ENCODE results near the gene MAPKAPK5. TPM values are rescaled to one million over a fixed set of nuclear protein-coding genes. Genes with fewer than 3 reads are reported as not detected.

The MAPKAPK5 gene
- total RNA-seq, 3 donors from 2014 or later, result 38.2 to 59.7 (median 40.0) TPM

DNA sequence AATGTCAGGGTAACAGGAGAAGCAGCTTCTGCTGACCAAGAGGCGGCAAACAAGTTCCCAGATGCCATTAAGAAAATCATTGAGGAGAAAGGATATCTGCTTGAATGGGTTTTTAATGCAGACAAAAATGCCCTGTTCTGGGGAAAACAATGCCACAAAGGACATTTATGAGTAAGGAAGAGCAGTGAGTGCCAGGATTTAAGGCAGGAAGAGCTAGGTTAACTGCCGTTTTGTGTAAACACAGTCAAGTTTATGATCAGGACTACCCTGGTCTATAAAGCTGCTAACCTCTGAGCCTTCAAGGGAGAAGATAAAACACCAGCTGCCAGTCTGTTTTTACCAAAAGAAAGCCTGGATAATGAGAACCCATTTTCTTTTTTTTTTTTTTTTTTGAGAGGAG is 8.5 kb downstream of the MAPKAPK5 start:
- Histone ChIP-seq H3K4me3 (no peak overlapping the region), H3K27me3 (no peaks in the 10 kb centered on the region), H3K4me1 (no peaks in the 10 kb centered on the region), H3K36me3 (no peaks in the 10 kb centered on the region), H3K9me3 (peaks cover 0 to 9% of the 10 kb centered on the region in 2 donors), H3K27ac (no peak overlapping the region)
- intact Hi-C loops (cut with DNase I; ENCODE audit: low total_unique reads), result no loop called here
- TF ChIP-seq POLR2A (IDR thresholded peaks at IDR 0.05) (no peak), POLR2AphosphoS5 (IDR thresholded peaks at IDR 0.05) (no peak)
- TF ChIP-seq, protein P1, sequence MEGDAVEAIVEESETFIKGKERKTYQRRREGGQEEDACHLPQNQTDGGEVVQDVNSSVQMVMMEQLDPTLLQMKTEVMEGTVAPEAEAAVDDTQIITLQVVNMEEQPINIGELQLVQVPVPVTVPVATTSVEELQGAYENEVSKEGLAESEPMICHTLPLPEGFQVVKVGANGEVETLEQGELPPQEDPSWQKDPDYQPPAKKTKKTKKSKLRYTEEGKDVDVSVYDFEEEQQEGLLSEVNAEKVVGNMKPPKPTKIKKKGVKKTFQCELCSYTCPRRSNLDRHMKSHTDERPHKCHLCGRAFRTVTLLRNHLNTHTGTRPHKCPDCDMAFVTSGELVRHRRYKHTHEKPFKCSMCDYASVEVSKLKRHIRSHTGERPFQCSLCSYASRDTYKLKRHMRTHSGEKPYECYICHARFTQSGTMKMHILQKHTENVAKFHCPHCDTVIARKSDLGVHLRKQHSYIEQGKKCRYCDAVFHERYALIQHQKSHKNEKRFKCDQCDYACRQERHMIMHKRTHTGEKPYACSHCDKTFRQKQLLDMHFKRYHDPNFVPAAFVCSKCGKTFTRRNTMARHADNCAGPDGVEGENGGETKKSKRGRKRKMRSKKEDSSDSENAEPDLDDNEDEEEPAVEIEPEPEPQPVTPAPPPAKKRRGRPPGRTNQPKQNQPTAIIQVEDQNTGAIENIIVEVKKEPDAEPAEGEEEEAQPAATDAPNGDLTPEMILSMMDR (IDR thresholded peaks at IDR 0.05), result no peak
- DNase-seq (ENCODE audit: low spot score in 2 of 2), result no peak

DNA sequence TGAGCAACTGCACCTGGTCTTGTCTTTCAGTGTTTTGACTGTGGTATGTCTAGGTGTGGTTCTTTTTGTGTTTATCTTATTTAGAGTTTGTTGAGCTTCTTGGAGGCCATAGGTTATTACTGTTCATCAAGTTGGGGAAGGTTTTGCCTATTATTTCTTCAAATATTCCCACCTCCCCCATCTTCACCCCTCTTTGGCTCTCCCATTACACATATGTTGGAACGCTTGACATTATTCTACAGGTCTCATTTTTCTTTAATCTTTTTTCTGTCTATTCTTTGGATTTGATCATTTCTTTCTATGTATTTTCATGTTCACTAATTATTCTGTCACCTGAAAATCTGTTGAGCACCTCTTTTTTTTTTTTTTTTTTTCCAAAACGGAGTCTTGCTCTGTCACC is 16.2 kb downstream of the MAPKAPK5 start:
- H3K4me3 ChIP-seq, result no peak overlapping the region
- H3K4me1 ChIP-seq, result no peaks in the 10 kb centered on the region
- no peaks in the 10 kb centered on the region for H3K27me3 ChIP-seq
- intact Hi-C loops (cut with DNase I; ENCODE audit: low total_unique reads), result no loop called here
- no peaks in the 10 kb centered on the region for H3K36me3 ChIP-seq
- H3K27ac ChIP-seq, result no peak overlapping the region
- no peak for DNase-seq (ENCODE audit: low spot score in 2 of 2)
- TF ChIP-seq POLR2AphosphoS5 (IDR thresholded peaks at IDR 0.05), result no peak
- TF ChIP-seq, protein P1 (IDR thresholded peaks at IDR 0.05), result no peak
- TF ChIP-seq POLR2A (IDR thresholded peaks at IDR 0.05), result no peak
- H3K9me3 ChIP-seq, result peaks cover 0 to 5% of the 10 kb centered on the region in 2 donors

DNA sequence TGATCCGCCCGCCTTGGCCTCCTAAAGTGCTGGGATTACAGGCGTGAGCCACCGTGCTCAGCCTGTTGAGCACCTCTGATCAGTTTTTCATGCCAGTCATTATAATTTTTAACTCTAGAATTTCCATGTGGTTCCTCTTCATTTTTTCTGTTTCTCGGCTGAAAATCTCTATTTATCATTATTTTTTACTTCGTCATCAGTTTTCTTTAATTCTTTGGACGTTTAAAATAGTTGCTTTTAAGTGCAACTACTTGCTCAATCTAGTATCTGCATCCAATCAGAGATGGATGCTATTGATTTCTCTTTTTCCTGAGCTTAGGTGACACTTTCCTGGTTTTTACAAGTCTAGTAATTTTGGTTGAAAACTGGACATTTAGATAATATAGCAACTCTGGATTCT is 16.8 kb downstream of the MAPKAPK5 start:
- Histone ChIP-seq H3K36me3 (no peaks in the 10 kb centered on the region), H3K27ac (no peak overlapping the region), H3K27me3 (no peaks in the 10 kb centered on the region), H3K9me3 (peaks cover 0 to 5% of the 10 kb centered on the region in 2 donors), H3K4me3 (no peak overlapping the region), H3K4me1 (no peaks in the 10 kb centered on the region)
- intact Hi-C loops (cut with DNase I; ENCODE audit: low total_unique reads), result no loop called here
- no peak for DNase-seq (ENCODE audit: low spot score in 2 of 2)
- TF ChIP-seq POLR2A (IDR thresholded peaks at IDR 0.05) (no peak), POLR2AphosphoS5 (IDR thresholded peaks at IDR 0.05) (no peak)
- TF ChIP-seq, protein P1 (IDR thresholded peaks at IDR 0.05), result no peak

DNA sequence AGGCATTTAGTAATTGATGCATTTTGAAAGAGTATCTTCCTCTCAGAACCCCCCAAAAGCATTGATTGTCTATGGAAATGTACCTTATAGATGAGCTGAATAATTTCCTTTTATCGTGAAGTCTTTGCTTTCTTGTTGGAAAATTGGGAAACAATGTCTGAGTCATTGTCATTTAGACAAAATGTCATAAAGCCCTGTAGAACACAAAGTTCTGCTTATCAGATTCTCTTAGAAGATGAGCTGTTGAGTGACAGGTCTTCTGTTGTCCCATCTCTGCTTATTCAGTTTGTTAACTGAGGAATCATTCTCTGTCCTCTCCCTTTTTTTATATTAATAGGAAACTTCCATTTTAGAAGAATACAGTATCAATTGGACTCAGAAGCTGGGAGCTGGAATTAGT is 22.9 kb downstream of the MAPKAPK5 start:
- peaks cover 2% of the 10 kb centered on the region for H3K36me3 ChIP-seq
- intact Hi-C loops (cut with DNase I; ENCODE audit: low total_unique reads), result loop anchor here (5.0 to 10.0 kb wide), 2 partner anchors 630 to 752 kb away; no protein-coding TSS in a partner anchor
- H3K27ac ChIP-seq, result no peak overlapping the region
- H3K4me3 ChIP-seq, result no peak overlapping the region
- no peaks in the 10 kb centered on the region for H3K27me3 ChIP-seq
- TF ChIP-seq, protein P1 (IDR thresholded peaks at IDR 0.05), result no peak
- no peak for TF ChIP-seq POLR2A (IDR thresholded peaks at IDR 0.05)
- no peak for TF ChIP-seq POLR2AphosphoS5 (IDR thresholded peaks at IDR 0.05)
- no peak for DNase-seq (ENCODE audit: low spot score in 2 of 2)
- H3K4me1 ChIP-seq, result no peaks in the 10 kb centered on the region
- no peaks in the 10 kb centered on the region for H3K9me3 ChIP-seq

DNA sequence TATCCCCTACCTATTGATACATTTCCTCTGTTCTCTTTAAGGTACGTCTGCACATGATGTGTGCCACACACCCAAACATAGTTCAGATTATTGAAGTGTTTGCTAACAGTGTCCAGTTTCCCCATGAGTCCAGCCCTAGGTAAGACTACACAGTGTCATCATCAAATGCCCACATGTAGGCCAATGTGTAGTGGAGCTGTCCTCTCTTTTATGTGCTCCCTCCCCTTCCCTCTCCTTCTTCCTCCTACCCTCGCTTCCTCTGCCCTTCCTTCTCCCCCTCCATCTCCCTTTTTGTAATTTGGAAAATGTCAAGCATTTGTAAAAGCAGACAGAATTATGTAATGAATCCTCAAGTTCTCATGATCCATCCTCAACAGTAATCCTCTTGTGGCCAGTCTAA is 25.5 kb downstream of the MAPKAPK5 start:
- TF ChIP-seq POLR2A (IDR thresholded peaks at IDR 0.05), result no peak
- TF ChIP-seq POLR2AphosphoS5 (IDR thresholded peaks at IDR 0.05), result no peak
- TF ChIP-seq, protein P1 (IDR thresholded peaks at IDR 0.05), result no peak
- DNase-seq (ENCODE audit: low spot score in 2 of 2), result no peak
- Histone ChIP-seq H3K4me1 (no peaks in the 10 kb centered on the region), H3K4me3 (no peak overlapping the region), H3K36me3 (peaks cover 16% of the 10 kb centered on the region), H3K27me3 (no peaks in the 10 kb centered on the region), H3K9me3 (no peaks in the 10 kb centered on the region), H3K27ac (no peak overlapping the region)
- intact Hi-C loops (cut with DNase I; ENCODE audit: low total_unique reads), result loop anchor here (10.0 kb wide), 1 partner anchor 627 kb away; no protein-coding TSS in a partner anchor
